SK-N-MC (cell line): ENCODE data around the gene MPDZ.

Experiments used
- DNase-seq: peaks from one replicate; pipeline ENCODE4 v3.0.0-alpha.2; 2011; ENCODE audit warnings: low read depth, low spot score
- H3K27ac ChIP-seq: fragments of 200-600 bp; sonication (generic); 2 replicates; pipeline ENCODE4 v1.5.1; 2016; ENCODE audit warnings: mixed run types
- H3K36me3 ChIP-seq: fragments of 200-600 bp; sonication (generic); 2 replicates; pipeline ENCODE4 v1.6.1; 2017; ENCODE audit warnings: antibody characterized with exemption, low read length, mixed read lengths; ENCODE audit not compliant: insufficient read depth
- H3K4me3 ChIP-seq: fragments of 200-600 bp; sonication (generic); 2 replicates; pipeline ENCODE4 v1.5.1; 2016
- H3K9ac ChIP-seq: fragments of 200-600 bp; sonication (generic); 2 replicates; pipeline ENCODE4 v1.8.0; 2017; ENCODE audit warnings: mixed run types, mixed read lengths; ENCODE audit not compliant: insufficient read length
- H3K9me3 ChIP-seq: fragments of 200-600 bp; sonication (generic); 2 replicates; pipeline ENCODE4 v1.6.1; 2017; ENCODE audit warnings: low read depth, mild to moderate bottlenecking, antibody characterized with exemption, low read length, moderate library complexity, mixed read lengths
- EZH2 ChIP-seq: fragments of 200-600 bp; sonication (generic); IDR thresholded peaks from one replicate; pipeline ENCODE4 v1.6.1; 2017; ENCODE audit warnings: antibody characterized with exemption
- FOXP2 ChIP-seq: optimal IDR thresholded peaks from 2 replicates; pipeline ENCODE3; 2011; ENCODE audit warnings: mild to moderate bottlenecking, moderate library complexity; ENCODE audit not compliant: insufficient read depth; ENCODE audit errors: extremely low read length, control extremely low read depth
- POLR2AphosphoS5 ChIP-seq: IDR thresholded peaks from 2 replicates; pipeline ENCODE4 v1.6.1; 2012; ENCODE audit warnings: mild to moderate bottlenecking, low read depth, low read length, borderline replicate concordance

The MPDZ gene

GRCh38 chr9:13165956-13166355 lies 113.5 kb downstream of the MPDZ start:
- Histone ChIP-seq H3K9ac (no peak overlapping the region), H3K9me3 (no peaks in the 10 kb centered on the region), H3K4me3 (no peak overlapping the region), H3K27ac (no peak overlapping the region), H3K36me3 (peaks cover 11% of the 10 kb centered on the region)
- no peak for DNase-seq
- TF ChIP-seq POLR2AphosphoS5 (no peak), FOXP2 (no peak), EZH2 (no peak)

- Histone ChIP-seq H3K36me3 (peaks cover 11% of the 10 kb centered on the region), H3K9me3 (no peaks in the 10 kb centered on the region), H3K9ac (no peak overlapping the region), H3K4me3 (no peak overlapping the region), H3K27ac (no peak overlapping the region)
- TF ChIP-seq FOXP2 = no peak
- TF ChIP-seq EZH2 = no peak
- TF ChIP-seq POLR2AphosphoS5 = no peak
- DNase-seq = no peak
Observed at GRCh38 chr9:13165236-13165945, 114.1 kb downstream of the MPDZ start.

GRCh38 chr9:13163946-13164345 lies 115.5 kb downstream of the MPDZ start:
- no peaks in the 10 kb centered on the region for H3K9me3 ChIP-seq
- TF ChIP-seq EZH2 (no peak), POLR2AphosphoS5 (no peak), FOXP2 (no peak)
- no peak overlapping the region for H3K9ac ChIP-seq
- peaks cover 11% of the 10 kb centered on the region for H3K36me3 ChIP-seq
- no peak overlapping the region for H3K27ac ChIP-seq
- DNase-seq = no peak
- H3K4me3 ChIP-seq = no peak overlapping the region

- Histone ChIP-seq H3K36me3 (peaks cover 13% of the 10 kb centered on the region), H3K9me3 (no peaks in the 10 kb centered on the region), H3K4me3 (no peak overlapping the region), H3K9ac (no peak overlapping the region), H3K27ac (no peak overlapping the region)
- no peak for TF ChIP-seq POLR2AphosphoS5
- TF ChIP-seq EZH2 = no peak
- no peak for TF ChIP-seq FOXP2
- no peak for DNase-seq
Observed at GRCh38 chr9:13163287-13163686, 116.2 kb downstream of the MPDZ start.

GRCh38 chr9:13160051-13160450 lies 119.4 kb downstream of the MPDZ start:
- no peak for DNase-seq
- no peaks in the 10 kb centered on the region for H3K9me3 ChIP-seq
- no peak for TF ChIP-seq EZH2
- no peak for TF ChIP-seq POLR2AphosphoS5
- peak overlapping the region; percentile 38; the same call in 1 of the 2 replicates for H3K27ac ChIP-seq
- peaks cover 16% of the 10 kb centered on the region; the same call in 1 of the 2 replicates for H3K36me3 ChIP-seq
- no peak overlapping the region for H3K4me3 ChIP-seq
- no peak overlapping the region for H3K9ac ChIP-seq

- no peak for DNase-seq
- Histone ChIP-seq H3K9me3 (no peaks in the 10 kb centered on the region), H3K4me3 (no peak overlapping the region), H3K9ac (no peak overlapping the region), H3K36me3 (peaks cover 16% of the 10 kb centered on the region; the same call in 1 of the 2 replicates), H3K27ac (no peak overlapping the region)
- no peak for TF ChIP-seq FOXP2
- TF ChIP-seq EZH2 = no peak
- TF ChIP-seq POLR2AphosphoS5 = no peak
Observed at GRCh38 chr9:13158986-13159385, 120.5 kb downstream of the MPDZ start.

GRCh38 chr9:13151489-13151888 lies 128.0 kb downstream of the MPDZ start:
- Histone ChIP-seq H3K4me3 (no peak overlapping the region), H3K36me3 (peaks cover 22% of the 10 kb centered on the region), H3K9ac (no peak overlapping the region), H3K27ac (no peak overlapping the region), H3K9me3 (no peaks in the 10 kb centered on the region)
- TF ChIP-seq FOXP2 (no peak), EZH2 (no peak), POLR2AphosphoS5 (no peak)
- DNase-seq = no peak

GRCh38 chr9:13149454-13149853 lies 130.0 kb downstream of the MPDZ start:
- peaks cover 22% of the 10 kb centered on the region for H3K36me3 ChIP-seq
- H3K27ac ChIP-seq = no peak overlapping the region
- no peak for DNase-seq
- H3K4me3 ChIP-seq = no peak overlapping the region
- TF ChIP-seq POLR2AphosphoS5 (no peak), FOXP2 (no peak), EZH2 (no peak)
- no peak overlapping the region for H3K9ac ChIP-seq
- no peaks in the 10 kb centered on the region for H3K9me3 ChIP-seq

GRCh38 chr9:13146840-13147239 lies 132.7 kb downstream of the MPDZ start:
- DNase-seq = no peak
- TF ChIP-seq POLR2AphosphoS5 = no peak
- peak; percentile 52 for TF ChIP-seq FOXP2
- H3K4me3 ChIP-seq = peak overlapping the region; percentile 16; the same call in 1 of the 2 replicates
- peak overlapping the region; percentile 85 for H3K27ac ChIP-seq
- no peaks in the 10 kb centered on the region for H3K9me3 ChIP-seq
- peaks cover 16% of the 10 kb centered on the region for H3K36me3 ChIP-seq
- H3K9ac ChIP-seq = no peak overlapping the region
